Chondrocyte (in vitro differentiated cells): ENCODE measurements around the gene FNDC4. TPM values are rescaled to one million over a fixed set of nuclear protein-coding genes. Genes with fewer than 3 reads are reported as not detected.

Experiments used
- DNase-seq: peaks from one replicate; pipeline ENCODE4 v3.0.0; 2021; ENCODE audit warnings: mixed read lengths, low spot score
- H3K27ac Mint-ChIP-seq: one replicate; pipeline ENCODE4 v1.8.0; 2021; ENCODE audit warnings: mild to moderate bottlenecking, moderate library complexity, mixed read lengths; ENCODE audit not compliant: unreplicated experiment
- H3K27me3 Mint-ChIP-seq: 2 replicates; pipeline ENCODE4 v1.8.0; 2021; ENCODE audit warnings: low read depth, mixed read lengths
- H3K36me3 Mint-ChIP-seq: 2 replicates; pipeline ENCODE4 v1.8.0; 2021; ENCODE audit warnings: low read depth, mixed read lengths
- H3K4me1 Mint-ChIP-seq: 2 replicates; pipeline ENCODE4 v1.8.0; 2021; ENCODE audit warnings: low read depth, mild to moderate bottlenecking, mixed read lengths
- H3K4me3 Mint-ChIP-seq: one replicate; pipeline ENCODE4 v1.8.0; 2021; ENCODE audit warnings: mild to moderate bottlenecking, moderate library complexity, mixed read lengths; ENCODE audit not compliant: unreplicated experiment
- H3K9me3 Mint-ChIP-seq: 2 replicates; pipeline ENCODE4 v1.8.0; 2021; ENCODE audit warnings: low read depth, mixed read lengths
- total RNA-seq: library from RNA; stranded (reverse); gene quantifications from 3 replicates; pipeline ENCODE4 v1.2.1, GENCODE V29; 2021
- TF ChIP-seq, protein P1 (sequence below): fragments of 200-600 bp; sonication (generic); IDR thresholded peaks from 2 replicates; pipeline ENCODE4 v1.5.0; 2021; ENCODE audit warnings: antibody characterized with exemption, mild to moderate bottlenecking, moderate library complexity

The FNDC4 gene
- total RNA-seq, 1 donor from 2014 or later, result 17.7 TPM

DNA sequence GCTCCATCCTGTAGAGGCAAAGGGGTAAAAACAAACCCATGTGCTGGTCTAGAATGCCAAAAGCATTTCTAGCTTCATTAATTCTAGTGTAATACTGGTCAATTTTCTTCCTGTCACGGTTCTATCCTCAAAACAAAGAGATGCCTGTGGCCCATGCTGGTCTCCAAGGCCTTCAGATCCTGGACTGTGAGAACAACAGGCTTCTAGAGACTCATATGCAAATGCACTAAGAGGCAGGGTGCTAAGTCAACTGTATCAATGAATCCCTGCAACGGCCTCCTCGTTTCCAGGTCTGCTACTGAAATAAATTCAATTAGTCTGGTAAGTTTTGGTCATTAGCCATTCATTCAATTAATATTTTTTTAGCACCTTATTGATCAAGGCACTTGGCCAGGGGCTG is 9.5 kb downstream of the FNDC4 start:
- H3K4me3 Mint-ChIP-seq, result no peak overlapping the region
- TF ChIP-seq, protein P1, sequence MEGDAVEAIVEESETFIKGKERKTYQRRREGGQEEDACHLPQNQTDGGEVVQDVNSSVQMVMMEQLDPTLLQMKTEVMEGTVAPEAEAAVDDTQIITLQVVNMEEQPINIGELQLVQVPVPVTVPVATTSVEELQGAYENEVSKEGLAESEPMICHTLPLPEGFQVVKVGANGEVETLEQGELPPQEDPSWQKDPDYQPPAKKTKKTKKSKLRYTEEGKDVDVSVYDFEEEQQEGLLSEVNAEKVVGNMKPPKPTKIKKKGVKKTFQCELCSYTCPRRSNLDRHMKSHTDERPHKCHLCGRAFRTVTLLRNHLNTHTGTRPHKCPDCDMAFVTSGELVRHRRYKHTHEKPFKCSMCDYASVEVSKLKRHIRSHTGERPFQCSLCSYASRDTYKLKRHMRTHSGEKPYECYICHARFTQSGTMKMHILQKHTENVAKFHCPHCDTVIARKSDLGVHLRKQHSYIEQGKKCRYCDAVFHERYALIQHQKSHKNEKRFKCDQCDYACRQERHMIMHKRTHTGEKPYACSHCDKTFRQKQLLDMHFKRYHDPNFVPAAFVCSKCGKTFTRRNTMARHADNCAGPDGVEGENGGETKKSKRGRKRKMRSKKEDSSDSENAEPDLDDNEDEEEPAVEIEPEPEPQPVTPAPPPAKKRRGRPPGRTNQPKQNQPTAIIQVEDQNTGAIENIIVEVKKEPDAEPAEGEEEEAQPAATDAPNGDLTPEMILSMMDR, result no peak
- H3K4me1 Mint-ChIP-seq, result peaks cover 14% of the 10 kb centered on the region

DNA sequence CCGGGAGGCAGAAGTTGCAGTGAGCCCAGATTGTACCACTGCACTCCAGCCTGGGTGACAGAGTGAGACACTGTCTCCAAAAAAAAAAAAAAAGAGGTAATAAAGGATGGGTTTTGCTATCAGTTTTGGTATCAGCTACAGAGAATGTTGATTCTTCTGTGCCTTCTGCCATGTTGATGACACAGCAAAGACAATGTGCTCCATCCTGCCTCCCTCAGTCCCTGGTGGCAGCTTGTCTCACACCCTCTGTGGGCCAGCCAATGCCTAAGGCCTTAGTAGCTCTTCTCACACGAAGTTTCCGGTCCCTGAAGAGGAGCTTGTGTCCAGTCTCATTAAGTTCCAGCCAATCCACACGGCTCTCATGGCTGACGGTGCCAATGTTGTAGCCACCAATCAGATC is 23.0 kb downstream of the FNDC4 start:
- Mint-ChIP-seq H3K27me3 (no peaks in the 10 kb centered on the region), H3K9me3 (no peaks in the 10 kb centered on the region), H3K4me1 (no peaks in the 10 kb centered on the region)

More for the DNA sequence above, 9.5 kb downstream of the FNDC4 start:
- no peaks in the 10 kb centered on the region for H3K9me3 Mint-ChIP-seq
- no peak for DNase-seq
- peaks cover 10% of the 10 kb centered on the region for H3K36me3 Mint-ChIP-seq
- H3K27me3 Mint-ChIP-seq, result no peaks in the 10 kb centered on the region
- H3K27ac Mint-ChIP-seq, result no peak overlapping the region

DNA sequence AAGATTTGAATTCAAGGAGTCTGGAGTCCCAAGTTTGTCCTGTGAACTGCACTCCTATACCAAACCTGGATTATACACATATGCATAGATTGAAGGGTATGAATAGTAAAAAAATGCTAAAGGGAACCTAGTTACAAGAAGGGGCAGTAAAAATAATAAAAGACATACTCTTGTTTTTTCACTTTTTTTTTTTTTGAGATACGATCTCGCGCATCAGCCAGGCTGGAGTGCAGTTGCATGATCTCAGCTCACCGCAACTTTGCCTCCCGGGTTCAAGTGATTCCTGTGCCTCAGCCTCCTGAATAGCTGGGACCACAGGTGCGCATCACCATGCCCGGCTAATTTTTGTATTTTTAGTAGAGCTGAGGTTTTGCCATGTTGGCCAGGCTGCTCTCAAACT is 30.6 kb downstream of the FNDC4 start:
- no peak overlapping the region for H3K4me3 Mint-ChIP-seq
- no peaks in the 10 kb centered on the region for H3K27me3 Mint-ChIP-seq
- H3K36me3 Mint-ChIP-seq, result peaks cover 18% of the 10 kb centered on the region
- DNase-seq, result no peak
- H3K9me3 Mint-ChIP-seq, result no peaks in the 10 kb centered on the region
- no peaks in the 10 kb centered on the region for H3K4me1 Mint-ChIP-seq
- H3K27ac Mint-ChIP-seq, result no peak overlapping the region
- TF ChIP-seq, protein P1, result no peak

More for the DNA sequence above, 23.0 kb downstream of the FNDC4 start:
- TF ChIP-seq, protein P1, result no peak
- no peak for DNase-seq
- Mint-ChIP-seq H3K4me3 (no peak overlapping the region), H3K27ac (no peak overlapping the region), H3K36me3 (peaks cover 13% of the 10 kb centered on the region)

DNA sequence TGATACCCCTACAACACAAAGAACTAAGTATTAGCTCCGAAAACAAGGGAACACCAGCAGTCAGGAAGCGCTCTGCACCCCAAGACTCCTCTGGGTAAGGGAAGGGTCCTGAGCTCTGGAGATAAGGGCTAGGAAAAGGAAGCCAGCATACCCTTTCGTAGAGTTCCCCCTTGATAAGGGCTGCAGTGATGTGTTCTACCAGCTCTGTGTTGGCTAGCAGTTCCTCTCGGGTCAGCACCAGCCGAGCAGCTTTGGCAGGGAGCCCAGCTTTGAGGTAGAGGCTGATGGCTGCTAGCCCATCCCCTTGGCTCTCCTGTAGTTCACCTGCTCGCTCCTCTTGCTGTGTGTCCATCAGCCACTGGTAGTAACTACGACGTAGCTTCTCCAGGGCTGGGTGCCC is 33.9 kb downstream of the FNDC4 start:
- H3K27ac Mint-ChIP-seq, result no peak overlapping the region
- TF ChIP-seq, protein P1, result no peak
- H3K36me3 Mint-ChIP-seq, result peaks cover 39% of the 10 kb centered on the region
- no peaks in the 10 kb centered on the region for H3K27me3 Mint-ChIP-seq
- DNase-seq, result no peak
- H3K4me1 Mint-ChIP-seq, result no peaks in the 10 kb centered on the region
- H3K9me3 Mint-ChIP-seq, result no peaks in the 10 kb centered on the region
- H3K4me3 Mint-ChIP-seq, result no peak overlapping the region

DNA sequence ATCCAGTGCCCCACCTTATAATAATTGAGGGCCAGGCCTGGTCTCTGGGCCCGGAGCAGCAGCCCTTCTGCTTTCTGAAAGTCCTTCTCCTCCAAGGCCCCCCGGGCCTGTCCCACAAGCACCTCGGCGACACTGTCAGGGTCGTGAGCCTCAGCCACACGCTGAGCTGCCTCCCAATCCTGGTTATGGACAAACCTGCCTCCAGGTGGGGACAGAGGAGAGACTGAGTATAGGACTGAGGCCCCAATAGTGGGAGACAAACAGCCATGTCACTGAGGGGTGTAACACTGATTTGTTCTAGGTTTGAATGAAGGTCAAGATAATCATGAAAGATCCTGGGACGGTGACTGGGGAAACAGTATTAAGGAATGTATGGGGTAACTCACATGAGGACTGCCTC is 41.0 kb downstream of the FNDC4 start:
- H3K9me3 Mint-ChIP-seq, result no peaks in the 10 kb centered on the region
- DNase-seq, result no peak
- no peak overlapping the region for H3K4me3 Mint-ChIP-seq
- H3K27ac Mint-ChIP-seq, result no peak overlapping the region
- no peaks in the 10 kb centered on the region for H3K27me3 Mint-ChIP-seq
- TF ChIP-seq, protein P1, result no peak
- H3K4me1 Mint-ChIP-seq, result no peaks in the 10 kb centered on the region
- peaks cover 46% of the 10 kb centered on the region for H3K36me3 Mint-ChIP-seq
